ENCODE data around the gene APBA3. TPM values are rescaled to one million over a fixed set of nuclear protein-coding genes. Genes with fewer than 3 reads are reported as not detected.

The APBA3 gene
- total and polyA plus RNA-seq, 2 donors from 2014 or later: 17.1 to 27.5 TPM

DNA sequence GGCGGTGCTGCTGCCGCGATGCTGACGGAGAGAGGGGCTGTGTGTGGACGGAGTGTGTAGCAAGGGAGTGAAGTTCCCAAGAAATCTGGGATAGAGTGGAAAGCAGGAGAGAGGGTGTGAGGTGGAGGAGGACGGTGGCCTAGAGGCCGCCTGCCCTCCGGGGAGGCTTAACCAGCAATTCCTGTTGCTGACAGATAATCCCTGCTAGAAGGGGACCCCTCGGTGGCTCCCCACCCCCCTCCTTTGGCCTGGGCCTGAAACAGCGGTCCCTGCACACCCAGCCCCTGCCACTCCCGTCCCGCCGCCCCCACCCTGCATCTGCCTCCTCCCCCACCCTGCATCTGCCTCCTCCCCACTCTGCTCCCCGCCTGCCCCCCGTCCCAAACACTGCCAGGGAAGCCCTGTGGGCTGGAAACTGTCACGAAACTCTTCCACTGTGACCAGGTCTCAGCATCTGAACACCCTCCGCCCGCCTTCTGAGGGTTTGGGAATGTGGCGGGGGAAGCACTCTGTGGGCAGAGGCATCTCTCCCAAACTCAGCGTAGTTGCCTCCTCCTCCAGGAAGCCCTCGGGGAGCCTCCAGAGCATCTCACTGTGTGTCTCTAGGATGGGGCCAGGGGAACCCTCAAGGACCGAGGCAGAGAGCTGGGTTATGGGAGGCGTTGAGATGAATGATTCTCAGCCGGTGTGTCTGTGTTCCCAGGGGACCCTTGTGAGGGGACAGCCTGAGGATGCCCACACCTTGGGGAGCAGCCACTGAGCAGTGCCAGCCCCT, 41.8 kb upstream of the APBA3 start:
- Histone ChIP-seq H3K4me3 (ENCODE audit: low read length in 3 of 3) (no peak overlapping the region), H3K9me3 (ENCODE audit: control insufficient read depth in 2 of 3, insufficient read depth in 1 of 3, low read length in 3 of 3) (no peaks in the 10 kb centered on the region), H3K9ac (ENCODE audit: low read length in 3 of 3) (no peak overlapping the region), H3K27ac (ENCODE audit: low read depth in 2 of 2, low read length in 2 of 2) (no peak overlapping the region), H3K4me1 (ENCODE audit: control insufficient read depth in 2 of 3, insufficient read depth in 2 of 3, low read depth in 1 of 3, low read length in 3 of 3) (peaks cover 0 to 11% (median 0%) of the 10 kb centered on the region in 3 donors), H3K27me3 (ENCODE audit: control insufficient read depth, insufficient read depth, low read length) (peaks cover 4% of the 10 kb centered on the region), H3K36me3 (ENCODE audit: control insufficient read depth in 2 of 3, insufficient read depth in 3 of 3, low read length in 3 of 3) (no peaks in the 10 kb centered on the region)
- no peak for TF ChIP-seq CTCF (IDR thresholded peaks at IDR 0.05; ENCODE audit: borderline replicate concordance, extremely low read depth, insufficient read depth)
- FAIRE-seq (no peak), DNase-seq (no peak)
- intact Hi-C loops (cut with DNase I): no loop called here

DNA sequence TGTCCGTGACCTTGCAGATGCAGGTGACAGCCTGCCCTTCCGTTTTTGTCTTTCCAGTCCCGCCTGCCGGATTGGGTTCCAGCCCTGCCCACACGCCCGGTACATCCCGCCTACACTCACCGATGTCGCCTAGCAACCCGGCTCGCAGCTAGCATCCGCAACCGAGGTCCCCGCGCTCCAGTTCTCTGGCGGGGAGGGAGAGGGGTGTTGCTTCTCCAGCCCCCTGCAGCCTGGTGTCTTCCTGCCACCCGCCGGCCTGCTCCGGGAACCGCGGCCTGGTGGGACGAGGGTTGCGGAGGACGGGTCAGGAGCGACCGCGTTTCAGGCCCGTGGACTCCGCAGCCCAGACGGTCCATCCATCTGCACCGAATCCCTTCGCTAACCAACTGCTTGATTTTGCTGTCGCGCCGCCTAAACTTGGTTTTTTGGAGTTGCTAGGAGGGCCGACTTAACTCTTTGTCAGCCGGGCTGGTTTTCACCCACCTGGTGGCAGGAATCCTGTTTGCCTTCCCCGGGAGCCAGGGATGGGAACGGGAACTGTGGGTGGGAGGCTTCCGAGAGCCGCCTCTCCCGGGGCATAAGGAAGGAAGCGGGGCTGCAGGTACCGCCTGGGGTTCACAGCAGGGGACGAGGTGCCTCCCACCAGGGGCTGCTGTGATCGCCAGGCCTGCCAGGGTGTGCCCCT, 40.1 kb upstream of the APBA3 start:
- no peak overlapping the region for H3K9ac ChIP-seq (ENCODE audit: low read length in 3 of 3)
- DNase-seq: peak; percentile 67 to 76 (median 69)
- intact Hi-C loops (cut with DNase I): no loop called here

DNA sequence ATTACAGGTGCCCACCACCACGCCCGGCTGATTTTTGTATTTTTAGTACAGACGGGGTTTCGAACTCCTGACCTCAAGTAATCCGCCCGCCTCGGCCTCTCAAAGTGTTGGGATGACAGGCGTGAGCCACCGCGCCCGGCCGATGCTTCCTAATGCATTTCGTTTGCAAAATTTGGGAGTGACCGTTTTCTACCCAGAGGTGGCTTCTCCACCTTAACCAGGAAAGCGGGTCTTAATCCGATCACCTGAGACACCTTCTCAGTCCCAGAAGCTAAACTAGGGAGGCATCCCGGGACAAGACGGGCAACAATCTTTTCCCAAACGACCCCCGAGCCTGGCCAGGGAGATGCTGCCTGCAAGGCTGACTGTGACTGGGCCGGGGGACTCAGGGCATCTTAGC, 39.5 kb upstream of the APBA3 start:
- FAIRE-seq (no peak), DNase-seq (no peak)
- no peak overlapping the region for H3K27ac ChIP-seq (ENCODE audit: low read depth in 2 of 2, low read length in 2 of 2)
- TF ChIP-seq CTCF (IDR thresholded peaks at IDR 0.05; ENCODE audit: borderline replicate concordance, extremely low read depth, insufficient read depth): no peak
- no peak overlapping the region for H3K9ac ChIP-seq (ENCODE audit: low read length in 3 of 3)
- H3K4me3 ChIP-seq (ENCODE audit: low read length in 3 of 3): no peak overlapping the region
- intact Hi-C loops (cut with DNase I): no loop called here
- H3K9me3 ChIP-seq (ENCODE audit: control insufficient read depth in 2 of 3, insufficient read depth in 1 of 3, low read length in 3 of 3): peaks cover 0 to 4% (median 0%) of the 10 kb centered on the region in 3 donors
- H3K4me1 ChIP-seq (ENCODE audit: control insufficient read depth in 2 of 3, insufficient read depth in 2 of 3, low read depth in 1 of 3, low read length in 3 of 3): peaks cover 0 to 2% (median 0%) of the 10 kb centered on the region in 3 donors
- peaks cover 4% of the 10 kb centered on the region for H3K27me3 ChIP-seq (ENCODE audit: control insufficient read depth, insufficient read depth, low read length)
- H3K36me3 ChIP-seq (ENCODE audit: control insufficient read depth in 2 of 3, insufficient read depth in 3 of 3, low read length in 3 of 3): no peaks in the 10 kb centered on the region

More for the DNA sequence above, 40.1 kb upstream of the APBA3 start:
- TF ChIP-seq CTCF (IDR thresholded peaks at IDR 0.05; ENCODE audit: borderline replicate concordance, extremely low read depth, insufficient read depth): no peak
- H3K9me3 ChIP-seq (ENCODE audit: control insufficient read depth in 2 of 3, insufficient read depth in 1 of 3, low read length in 3 of 3): peaks cover 0 to 3% (median 0%) of the 10 kb centered on the region in 3 donors
- peaks cover 4% of the 10 kb centered on the region for H3K27me3 ChIP-seq (ENCODE audit: control insufficient read depth, insufficient read depth, low read length)
- no peak overlapping the region for H3K27ac ChIP-seq (ENCODE audit: low read depth in 2 of 2, low read length in 2 of 2)
- H3K36me3 ChIP-seq (ENCODE audit: control insufficient read depth in 2 of 3, insufficient read depth in 3 of 3, low read length in 3 of 3): no peaks in the 10 kb centered on the region
- no peak overlapping the region for H3K4me3 ChIP-seq (ENCODE audit: low read length in 3 of 3)
- peaks cover 0 to 2% (median 0%) of the 10 kb centered on the region in 3 donors for H3K4me1 ChIP-seq (ENCODE audit: control insufficient read depth in 2 of 3, insufficient read depth in 2 of 3, low read depth in 1 of 3, low read length in 3 of 3)
- no peak for FAIRE-seq
